DOHH2 (cell line): ENCODE results near the gene GALNT14.

Experiments used
- H3F3A ChIP-seq: fragments of 200-600 bp; sonication (generic), shearing (Covaris generic); 2 replicates; pipeline ENCODE4 v1.6.0; 2016; ENCODE audit warnings: antibody characterized with exemption, mild to moderate bottlenecking; ENCODE audit not compliant: control insufficient read depth, insufficient read depth
- H3K27ac ChIP-seq: fragments of 200-600 bp; sonication (generic); 2 replicates; pipeline ENCODE4 v1.5.1; 2014; ENCODE audit warnings: low read depth, mild to moderate bottlenecking, low read length, moderate library complexity
- H3K27me3 ChIP-seq: fragments of 200-600 bp; sonication (generic); 2 replicates; pipeline ENCODE4 v1.6.1; 2014; ENCODE audit warnings: mild to moderate bottlenecking, low read length, mixed read lengths; ENCODE audit not compliant: control insufficient read depth
- H3K36me3 ChIP-seq: fragments of 200-600 bp; sonication (generic); 2 replicates; pipeline ENCODE4 v1.6.1; 2014; ENCODE audit warnings: mild to moderate bottlenecking, low read length, moderate library complexity, mixed read lengths; ENCODE audit not compliant: control insufficient read depth
- H3K4me1 ChIP-seq: fragments of 200-600 bp; sonication (generic); 2 replicates; pipeline ENCODE4 v1.6.1; 2014; ENCODE audit warnings: mild to moderate bottlenecking, low read length, mixed read lengths; ENCODE audit not compliant: control insufficient read depth
- H3K4me2 ChIP-seq: fragments of 200-600 bp; sonication (generic); 2 replicates; pipeline ENCODE4 v1.6.0; 2014; ENCODE audit warnings: mild to moderate bottlenecking, low read length, moderate library complexity
- H3K4me3 ChIP-seq: fragments of 200-600 bp; sonication (generic); 2 replicates; pipeline ENCODE4 v1.5.1; 2014; ENCODE audit warnings: mild to moderate bottlenecking, low read length, mixed read lengths
- H3K79me2 ChIP-seq: fragments of 200-600 bp; sonication (generic); 2 replicates; pipeline ENCODE4 v1.6.1; 2014; ENCODE audit warnings: mild to moderate bottlenecking, low read length, mixed read lengths; ENCODE audit not compliant: control insufficient read depth
- H3K9me2 ChIP-seq: fragments of 200-600 bp; sonication (generic); replicated peaks from 2 replicates; pipeline ENCODE4 v1.6.1; 2014; ENCODE audit warnings: mild to moderate bottlenecking, low read length, mixed read lengths; ENCODE audit not compliant: control insufficient read depth
- H3K9me3 ChIP-seq: fragments of 200-600 bp; sonication (generic); 2 replicates; pipeline ENCODE4 v1.6.1; 2014; ENCODE audit warnings: antibody characterized with exemption, low read length, mixed read lengths; ENCODE audit not compliant: control insufficient read depth, insufficient read depth
- H4K20me1 ChIP-seq: fragments of 200-600 bp; sonication (generic); 2 replicates; pipeline ENCODE4 v1.6.0; 2014; ENCODE audit warnings: low read depth, mild to moderate bottlenecking, antibody characterized with exemption, low read length, moderate library complexity; ENCODE audit not compliant: control insufficient read depth, insufficient read depth
- EZH2phosphoT487 ChIP-seq: fragments of 200-600 bp; sonication (generic); IDR thresholded peaks from 2 replicates; pipeline ENCODE4 v1.6.1; 2017; ENCODE audit warnings: borderline replicate concordance, mild to moderate bottlenecking, antibody characterized with exemption, low read length, moderate library complexity, mixed read lengths
- TF ChIP-seq, protein P1 (sequence below): fragments of 200-600 bp; sonication (generic); IDR thresholded peaks from one replicate; pipeline ENCODE4 v1.5.1; 2014; ENCODE audit warnings: antibody characterized with exemption, mild to moderate bottlenecking, low read depth, low read length; ENCODE audit not compliant: poor library complexity, severe bottlenecking

Gene GALNT14

DNA sequence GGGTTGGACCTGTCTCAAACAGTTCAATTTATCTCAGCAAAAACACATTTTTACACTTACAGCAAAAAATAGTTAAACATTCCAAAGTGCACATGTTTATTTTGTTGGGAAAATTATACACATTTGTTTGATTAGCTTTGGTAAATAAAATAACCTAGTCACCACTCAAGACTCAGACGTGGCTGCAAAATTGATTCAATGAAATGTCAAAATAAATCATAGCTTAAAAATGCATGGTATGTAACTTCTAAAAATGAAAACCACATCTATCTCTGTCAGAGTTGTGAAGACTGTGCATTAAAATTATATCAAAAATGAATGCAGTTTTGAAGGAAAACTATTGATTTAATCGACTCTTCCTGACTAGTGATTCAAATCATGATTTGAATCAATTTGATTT, 56.7 kb downstream of the GALNT14 start:
- Histone ChIP-seq H3K4me1 (no peaks in the 10 kb centered on the region), H3K36me3 (no peaks in the 10 kb centered on the region), H3K79me2 (no peaks in the 10 kb centered on the region), H3K4me3 (no peak overlapping the region), H3K4me2 (no peak overlapping the region), H3K9me2 (no peaks in the 10 kb centered on the region), H4K20me1 (no peaks in the 10 kb centered on the region), H3K9me3 (no peaks in the 10 kb centered on the region), H3K27ac (no peak overlapping the region), H3F3A (no peaks in the 10 kb centered on the region), H3K27me3 (no peaks in the 10 kb centered on the region)
- TF ChIP-seq EZH2phosphoT487 = no peak
- TF ChIP-seq, protein P1, sequence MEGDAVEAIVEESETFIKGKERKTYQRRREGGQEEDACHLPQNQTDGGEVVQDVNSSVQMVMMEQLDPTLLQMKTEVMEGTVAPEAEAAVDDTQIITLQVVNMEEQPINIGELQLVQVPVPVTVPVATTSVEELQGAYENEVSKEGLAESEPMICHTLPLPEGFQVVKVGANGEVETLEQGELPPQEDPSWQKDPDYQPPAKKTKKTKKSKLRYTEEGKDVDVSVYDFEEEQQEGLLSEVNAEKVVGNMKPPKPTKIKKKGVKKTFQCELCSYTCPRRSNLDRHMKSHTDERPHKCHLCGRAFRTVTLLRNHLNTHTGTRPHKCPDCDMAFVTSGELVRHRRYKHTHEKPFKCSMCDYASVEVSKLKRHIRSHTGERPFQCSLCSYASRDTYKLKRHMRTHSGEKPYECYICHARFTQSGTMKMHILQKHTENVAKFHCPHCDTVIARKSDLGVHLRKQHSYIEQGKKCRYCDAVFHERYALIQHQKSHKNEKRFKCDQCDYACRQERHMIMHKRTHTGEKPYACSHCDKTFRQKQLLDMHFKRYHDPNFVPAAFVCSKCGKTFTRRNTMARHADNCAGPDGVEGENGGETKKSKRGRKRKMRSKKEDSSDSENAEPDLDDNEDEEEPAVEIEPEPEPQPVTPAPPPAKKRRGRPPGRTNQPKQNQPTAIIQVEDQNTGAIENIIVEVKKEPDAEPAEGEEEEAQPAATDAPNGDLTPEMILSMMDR = no peak

DNA sequence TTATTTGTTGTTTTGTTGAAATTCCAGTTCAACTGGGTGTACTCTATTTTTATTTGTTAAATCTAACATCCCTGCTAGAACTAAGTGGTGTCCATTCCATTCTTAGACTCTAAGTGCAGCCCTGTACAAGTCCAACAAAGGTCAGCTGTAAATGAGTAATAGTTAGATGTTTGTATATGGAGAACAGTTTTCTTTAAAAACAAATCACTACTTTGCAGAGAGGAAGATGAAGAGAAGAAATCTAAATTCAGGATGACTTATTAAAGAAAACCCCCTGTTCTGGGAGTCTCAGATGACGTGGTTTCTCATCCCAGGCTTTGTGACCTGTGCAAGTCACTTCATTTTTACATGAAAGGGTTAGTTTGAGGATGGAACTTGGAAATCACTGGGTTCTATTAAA, 57.9 kb downstream of the GALNT14 start:
- Histone ChIP-seq H3K27me3 (no peaks in the 10 kb centered on the region), H3K79me2 (no peaks in the 10 kb centered on the region), H3K4me1 (no peaks in the 10 kb centered on the region), H3K4me2 (no peak overlapping the region), H4K20me1 (no peaks in the 10 kb centered on the region), H3K27ac (no peak overlapping the region), H3K9me3 (no peaks in the 10 kb centered on the region), H3F3A (no peaks in the 10 kb centered on the region), H3K36me3 (no peaks in the 10 kb centered on the region), H3K4me3 (no peak overlapping the region), H3K9me2 (no peaks in the 10 kb centered on the region)
- TF ChIP-seq, protein P1 = no peak
- no peak for TF ChIP-seq EZH2phosphoT487

DNA sequence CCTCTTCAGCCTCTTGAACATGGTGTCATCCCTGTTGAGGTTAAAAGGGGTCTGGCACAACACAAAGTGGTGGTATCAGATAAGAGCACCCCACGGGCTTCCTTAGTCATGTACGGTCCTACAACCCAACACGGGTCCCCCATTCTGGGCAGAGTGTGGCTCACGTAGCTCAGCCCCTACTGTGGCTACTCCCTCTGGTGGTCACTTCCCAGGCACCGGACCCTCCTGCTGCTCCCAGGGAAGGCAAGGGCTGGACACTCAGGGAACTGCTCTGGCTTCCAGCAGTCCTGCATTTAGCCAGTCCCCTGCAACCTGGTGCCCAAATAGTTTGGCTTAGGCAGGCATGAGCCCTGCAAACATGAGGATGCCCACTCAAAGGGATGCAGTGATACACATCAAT, 58.6 kb downstream of the GALNT14 start:
- H3K9me3 ChIP-seq = no peaks in the 10 kb centered on the region
- TF ChIP-seq, protein P1 = no peak
- TF ChIP-seq EZH2phosphoT487 = no peak
- H3K4me3 ChIP-seq = no peak overlapping the region
- H3K36me3 ChIP-seq = no peaks in the 10 kb centered on the region
- H4K20me1 ChIP-seq = no peaks in the 10 kb centered on the region
- no peaks in the 10 kb centered on the region for H3K4me1 ChIP-seq
- no peak overlapping the region for H3K27ac ChIP-seq
- H3K27me3 ChIP-seq = no peaks in the 10 kb centered on the region
- no peaks in the 10 kb centered on the region for H3K9me2 ChIP-seq
- H3K4me2 ChIP-seq = no peak overlapping the region
- H3F3A ChIP-seq = no peaks in the 10 kb centered on the region
- no peaks in the 10 kb centered on the region for H3K79me2 ChIP-seq

DNA sequence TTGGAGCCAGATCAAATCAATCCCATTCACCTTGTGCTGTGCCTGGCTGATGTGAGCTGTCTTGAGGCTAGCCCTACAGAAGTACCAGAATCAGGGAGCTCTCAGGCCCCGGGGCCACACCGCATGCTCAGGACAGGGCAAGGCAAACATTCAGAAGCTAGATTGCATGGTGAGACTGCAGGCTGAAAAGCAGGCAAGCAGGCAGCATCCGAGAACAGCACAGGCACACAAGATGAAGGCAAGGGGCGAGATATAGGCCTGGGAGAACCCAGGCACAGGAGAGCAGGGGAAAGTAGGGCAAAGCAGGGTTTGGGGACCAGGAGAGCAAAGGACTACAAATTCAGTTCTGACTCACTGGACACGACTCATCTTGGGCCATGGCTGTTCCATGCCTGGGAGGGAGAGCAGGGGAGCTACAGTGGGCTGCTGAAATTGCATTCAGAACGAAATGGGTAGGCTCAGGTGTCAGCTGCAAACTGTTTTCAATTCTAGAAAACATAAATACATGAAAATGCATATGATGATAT, 59.6 kb downstream of the GALNT14 start:
- no peaks in the 10 kb centered on the region for H3K79me2 ChIP-seq
- H3K27me3 ChIP-seq = no peaks in the 10 kb centered on the region
- no peaks in the 10 kb centered on the region for H4K20me1 ChIP-seq
- no peaks in the 10 kb centered on the region for H3K9me3 ChIP-seq
- H3F3A ChIP-seq = no peaks in the 10 kb centered on the region
- no peaks in the 10 kb centered on the region for H3K36me3 ChIP-seq
- no peak for TF ChIP-seq EZH2phosphoT487
- no peaks in the 10 kb centered on the region for H3K9me2 ChIP-seq
- H3K4me3 ChIP-seq = no peak overlapping the region
- H3K4me1 ChIP-seq = no peaks in the 10 kb centered on the region
- no peak overlapping the region for H3K27ac ChIP-seq
- no peak overlapping the region for H3K4me2 ChIP-seq
